DOHH2 (cell line): ENCODE results near the gene ZNF30.
"Not testable (repeated sequence)": the region's sequence is repeated elsewhere in the genome, so short reads cannot be mapped to it uniquely, and the experiment has no call there.

Source experiments
- H3F3A ChIP-seq: fragments of 200-600 bp; sonication (generic), shearing (Covaris generic); 2 replicates; pipeline ENCODE4 v1.6.0; 2016; ENCODE audit warnings: antibody characterized with exemption, mild to moderate bottlenecking; ENCODE audit not compliant: control insufficient read depth, insufficient read depth
- H3K27ac ChIP-seq: fragments of 200-600 bp; sonication (generic); 2 replicates; pipeline ENCODE4 v1.5.1; 2014; ENCODE audit warnings: low read depth, mild to moderate bottlenecking, low read length, moderate library complexity
- H3K27me3 ChIP-seq: fragments of 200-600 bp; sonication (generic); 2 replicates; pipeline ENCODE4 v1.6.1; 2014; ENCODE audit warnings: mild to moderate bottlenecking, low read length, mixed read lengths; ENCODE audit not compliant: control insufficient read depth
- H3K36me3 ChIP-seq: fragments of 200-600 bp; sonication (generic); 2 replicates; pipeline ENCODE4 v1.6.1; 2014; ENCODE audit warnings: mild to moderate bottlenecking, low read length, moderate library complexity, mixed read lengths; ENCODE audit not compliant: control insufficient read depth
- H3K4me1 ChIP-seq: fragments of 200-600 bp; sonication (generic); 2 replicates; pipeline ENCODE4 v1.6.1; 2014; ENCODE audit warnings: mild to moderate bottlenecking, low read length, mixed read lengths; ENCODE audit not compliant: control insufficient read depth
- H3K4me2 ChIP-seq: fragments of 200-600 bp; sonication (generic); 2 replicates; pipeline ENCODE4 v1.6.0; 2014; ENCODE audit warnings: mild to moderate bottlenecking, low read length, moderate library complexity
- H3K4me3 ChIP-seq: fragments of 200-600 bp; sonication (generic); 2 replicates; pipeline ENCODE4 v1.5.1; 2014; ENCODE audit warnings: mild to moderate bottlenecking, low read length, mixed read lengths
- H3K79me2 ChIP-seq: fragments of 200-600 bp; sonication (generic); 2 replicates; pipeline ENCODE4 v1.6.1; 2014; ENCODE audit warnings: mild to moderate bottlenecking, low read length, mixed read lengths; ENCODE audit not compliant: control insufficient read depth
- H3K9me2 ChIP-seq: fragments of 200-600 bp; sonication (generic); replicated peaks from 2 replicates; pipeline ENCODE4 v1.6.1; 2014; ENCODE audit warnings: mild to moderate bottlenecking, low read length, mixed read lengths; ENCODE audit not compliant: control insufficient read depth
- H3K9me3 ChIP-seq: fragments of 200-600 bp; sonication (generic); 2 replicates; pipeline ENCODE4 v1.6.1; 2014; ENCODE audit warnings: antibody characterized with exemption, low read length, mixed read lengths; ENCODE audit not compliant: control insufficient read depth, insufficient read depth
- H4K20me1 ChIP-seq: fragments of 200-600 bp; sonication (generic); 2 replicates; pipeline ENCODE4 v1.6.0; 2014; ENCODE audit warnings: low read depth, mild to moderate bottlenecking, antibody characterized with exemption, low read length, moderate library complexity; ENCODE audit not compliant: control insufficient read depth, insufficient read depth
- CTCF ChIP-seq: fragments of 200-600 bp; sonication (generic); IDR thresholded peaks from one replicate; pipeline ENCODE4 v1.5.1; 2014; ENCODE audit warnings: antibody characterized with exemption, mild to moderate bottlenecking, low read depth, low read length; ENCODE audit not compliant: poor library complexity, severe bottlenecking
- EZH2phosphoT487 ChIP-seq: fragments of 200-600 bp; sonication (generic); IDR thresholded peaks from 2 replicates; pipeline ENCODE4 v1.6.1; 2017; ENCODE audit warnings: borderline replicate concordance, mild to moderate bottlenecking, antibody characterized with exemption, low read length, moderate library complexity, mixed read lengths

Gene ZNF30

GRCh38 chr19:34989298-34989697, 62.6 kb downstream of the ZNF30 start:
- H3K79me2 ChIP-seq, result no peaks in the 10 kb centered on the region
- no peak overlapping the region for H3K4me2 ChIP-seq
- H3K27me3 ChIP-seq, result peaks cover 46% of the 10 kb centered on the region
- no peaks in the 10 kb centered on the region for H3K9me2 ChIP-seq
- H3K36me3 ChIP-seq, result no peaks in the 10 kb centered on the region
- H3K4me1 ChIP-seq, result no peaks in the 10 kb centered on the region
- H3K27ac ChIP-seq, result no peak overlapping the region
- H3F3A ChIP-seq, result no peaks in the 10 kb centered on the region
- no peaks in the 10 kb centered on the region for H4K20me1 ChIP-seq
- H3K9me3 ChIP-seq, result no peaks in the 10 kb centered on the region
- TF ChIP-seq EZH2phosphoT487 (no peak), CTCF (no peak)
- H3K4me3 ChIP-seq, result no peak overlapping the region

- Histone ChIP-seq H3F3A (no peaks in the 10 kb centered on the region), H3K4me3 (no peak overlapping the region), H3K9me3 (no peaks in the 10 kb centered on the region), H3K4me2 (no peak overlapping the region), H3K36me3 (no peaks in the 10 kb centered on the region), H3K4me1 (no peaks in the 10 kb centered on the region), H3K79me2 (no peaks in the 10 kb centered on the region), H4K20me1 (no peaks in the 10 kb centered on the region), H3K27me3 (peaks cover 40% of the 10 kb centered on the region), H3K27ac (no peak overlapping the region), H3K9me2 (no peaks in the 10 kb centered on the region)
- TF ChIP-seq EZH2phosphoT487 (no peak), CTCF (no peak)
Measured at GRCh38 chr19:34990578-34991192, 64.0 kb downstream of the ZNF30 start.

GRCh38 chr19:34991542-34992333, 65.0 kb downstream of the ZNF30 start:
- Histone ChIP-seq H3K27me3 (peaks cover 39% of the 10 kb centered on the region), H3F3A (0 out of 2 replicates have a peak, but pooled peaks cover under 1% of the 10 kb centered on the region), H4K20me1 (no peaks in the 10 kb centered on the region), H3K27ac (no peak overlapping the region), H3K79me2 (no peaks in the 10 kb centered on the region), H3K9me3 (no peaks in the 10 kb centered on the region), H3K36me3 (no peaks in the 10 kb centered on the region), H3K4me3 (no peak overlapping the region), H3K4me2 (no peak overlapping the region), H3K4me1 (peaks cover under 1% of the 10 kb centered on the region), H3K9me2 (no peaks in the 10 kb centered on the region)
- TF ChIP-seq EZH2phosphoT487 (no peak), CTCF (no peak)

- H3K9me2 ChIP-seq, H4K20me1 ChIP-seq, H3K79me2 ChIP-seq, H3F3A ChIP-seq, H3K27ac ChIP-seq, H3K4me2 ChIP-seq, H3K4me3 ChIP-seq, H3K36me3 ChIP-seq, H3K4me1 ChIP-seq, H3K9me3 ChIP-seq: not testable (repeated sequence)
- peaks cover 34% of the 10 kb centered on the region for H3K27me3 ChIP-seq
Measured at GRCh38 chr19:34992582-34992981, 65.9 kb downstream of the ZNF30 start.
